ENCODE results near the gene AMBP. TPM values are rescaled to one million over a fixed set of nuclear protein-coding genes. Genes with fewer than 3 reads are reported as not detected.

The AMBP gene
- total RNA-seq, 1 donor from 2014 or later, result 1.0 TPM

DNA sequence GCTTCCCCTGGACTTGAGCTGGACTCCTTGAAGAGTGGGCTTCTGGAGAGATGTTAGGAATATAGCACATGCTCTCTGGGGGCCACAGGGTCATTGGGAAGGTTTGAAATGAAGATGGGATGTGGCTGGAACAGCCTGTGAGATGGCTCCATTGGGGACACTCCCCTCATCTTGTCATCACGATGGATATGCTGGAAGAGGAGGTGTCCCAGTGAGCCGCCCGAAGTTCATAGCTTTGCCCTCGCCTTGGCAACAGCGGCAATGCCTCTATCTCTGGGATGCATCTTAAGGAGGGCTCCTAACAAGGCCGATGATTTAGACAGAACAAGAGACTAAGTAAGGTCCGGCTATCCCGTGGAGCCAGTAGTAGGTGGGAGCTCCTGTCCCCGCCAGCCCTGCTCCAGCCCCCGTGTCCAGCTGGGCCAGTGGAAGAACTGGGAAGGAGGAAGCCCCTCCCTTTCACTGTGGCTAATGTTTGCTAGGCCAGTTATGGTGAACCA lies 23.9 kb downstream of the AMBP start:
- ATAC-seq, result no peak
- H3K27me3 ChIP-seq (ENCODE audit: low read depth), result no peaks in the 10 kb centered on the region
- H3K9me3 ChIP-seq, result no peaks in the 10 kb centered on the region
- no peak overlapping the region for H3K27ac ChIP-seq
- no peak for DNase-seq
- peaks cover 13% of the 10 kb centered on the region for H3K36me3 ChIP-seq
- intact Hi-C loops (cut with DNase I), result no loop called here
- H3K4me1 ChIP-seq, result no peaks in the 10 kb centered on the region
- no peak overlapping the region for H3K4me3 ChIP-seq
- TF ChIP-seq, protein P1, sequence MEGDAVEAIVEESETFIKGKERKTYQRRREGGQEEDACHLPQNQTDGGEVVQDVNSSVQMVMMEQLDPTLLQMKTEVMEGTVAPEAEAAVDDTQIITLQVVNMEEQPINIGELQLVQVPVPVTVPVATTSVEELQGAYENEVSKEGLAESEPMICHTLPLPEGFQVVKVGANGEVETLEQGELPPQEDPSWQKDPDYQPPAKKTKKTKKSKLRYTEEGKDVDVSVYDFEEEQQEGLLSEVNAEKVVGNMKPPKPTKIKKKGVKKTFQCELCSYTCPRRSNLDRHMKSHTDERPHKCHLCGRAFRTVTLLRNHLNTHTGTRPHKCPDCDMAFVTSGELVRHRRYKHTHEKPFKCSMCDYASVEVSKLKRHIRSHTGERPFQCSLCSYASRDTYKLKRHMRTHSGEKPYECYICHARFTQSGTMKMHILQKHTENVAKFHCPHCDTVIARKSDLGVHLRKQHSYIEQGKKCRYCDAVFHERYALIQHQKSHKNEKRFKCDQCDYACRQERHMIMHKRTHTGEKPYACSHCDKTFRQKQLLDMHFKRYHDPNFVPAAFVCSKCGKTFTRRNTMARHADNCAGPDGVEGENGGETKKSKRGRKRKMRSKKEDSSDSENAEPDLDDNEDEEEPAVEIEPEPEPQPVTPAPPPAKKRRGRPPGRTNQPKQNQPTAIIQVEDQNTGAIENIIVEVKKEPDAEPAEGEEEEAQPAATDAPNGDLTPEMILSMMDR (IDR thresholded peaks at IDR 0.05), result no peak

DNA sequence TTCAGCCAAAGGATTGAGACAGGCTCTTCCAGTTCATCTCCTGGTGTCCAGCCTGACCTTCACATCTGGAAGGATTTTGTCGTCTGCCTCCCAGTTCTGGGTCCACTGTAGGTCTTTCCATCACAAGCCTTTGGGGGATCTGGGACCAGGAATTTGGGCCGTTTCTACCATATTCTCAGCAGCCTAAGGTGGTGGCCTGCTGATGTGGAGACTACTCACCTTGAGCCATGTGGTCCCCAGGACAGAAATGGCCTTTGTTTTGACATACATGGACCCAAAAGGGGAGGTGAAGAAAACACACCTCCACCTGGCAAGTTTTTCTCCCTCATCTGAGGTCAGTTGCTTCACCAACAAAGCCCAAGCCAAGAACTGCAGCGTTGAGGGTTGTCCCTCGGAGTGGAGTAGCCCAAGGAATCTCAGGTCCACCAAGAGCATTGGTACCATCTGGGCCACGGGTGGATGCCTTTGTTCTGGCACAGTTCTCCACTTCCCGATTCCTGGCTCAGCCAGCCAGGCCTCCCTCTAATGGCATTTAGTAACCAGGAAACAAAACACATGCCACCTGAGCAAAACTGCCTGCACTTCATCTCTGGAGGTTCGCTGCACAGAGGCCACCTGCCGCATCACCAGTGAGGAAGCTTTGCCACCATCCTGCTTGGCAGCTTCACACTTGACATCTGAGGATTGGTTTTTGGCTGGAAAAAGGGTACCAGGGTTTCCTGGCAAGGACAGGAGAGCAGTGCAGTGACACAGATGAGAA lies 24.7 kb downstream of the AMBP start:
- no peak for DNase-seq
- H3K4me1 ChIP-seq, result no peaks in the 10 kb centered on the region
- intact Hi-C loops (cut with DNase I), result no loop called here
- ATAC-seq, result no peak
- no peaks in the 10 kb centered on the region for H3K27me3 ChIP-seq (ENCODE audit: low read depth)
- H3K9me3 ChIP-seq, result no peaks in the 10 kb centered on the region
- H3K27ac ChIP-seq, result no peak overlapping the region
- TF ChIP-seq, protein P1 (IDR thresholded peaks at IDR 0.05), result no peak
- H3K36me3 ChIP-seq, result peaks cover 22% of the 10 kb centered on the region
- no peak overlapping the region for H3K4me3 ChIP-seq

DNA sequence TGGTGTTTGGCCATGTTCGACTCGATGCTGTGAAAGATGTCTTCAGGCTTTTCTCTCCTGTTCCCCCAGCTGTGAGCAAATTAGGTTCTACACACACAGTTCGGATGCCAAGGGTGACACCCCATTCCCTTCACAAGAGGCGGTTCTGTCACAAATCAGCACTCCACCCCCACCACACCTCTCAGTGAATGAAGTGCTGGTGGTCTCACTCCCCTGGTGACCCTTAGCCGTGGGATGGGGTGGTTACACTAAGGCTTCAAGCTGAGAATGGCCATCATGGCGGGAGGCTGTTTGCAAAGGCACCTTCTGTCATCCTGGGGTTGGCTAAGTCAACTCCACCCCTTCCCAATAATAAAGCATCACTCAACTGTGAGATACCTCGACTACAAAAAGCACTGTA lies 26.4 kb downstream of the AMBP start:
- Histone ChIP-seq H3K9me3 (no peaks in the 10 kb centered on the region), H3K4me1 (no peaks in the 10 kb centered on the region), H3K27me3 (ENCODE audit: low read depth) (no peaks in the 10 kb centered on the region), H3K4me3 (no peak overlapping the region), H3K27ac (no peak overlapping the region), H3K36me3 (peaks cover 25% of the 10 kb centered on the region)
- TF ChIP-seq, protein P1 (IDR thresholded peaks at IDR 0.05), result no peak
- intact Hi-C loops (cut with DNase I), result no loop called here
- ATAC-seq (no peak), DNase-seq (no peak)

DNA sequence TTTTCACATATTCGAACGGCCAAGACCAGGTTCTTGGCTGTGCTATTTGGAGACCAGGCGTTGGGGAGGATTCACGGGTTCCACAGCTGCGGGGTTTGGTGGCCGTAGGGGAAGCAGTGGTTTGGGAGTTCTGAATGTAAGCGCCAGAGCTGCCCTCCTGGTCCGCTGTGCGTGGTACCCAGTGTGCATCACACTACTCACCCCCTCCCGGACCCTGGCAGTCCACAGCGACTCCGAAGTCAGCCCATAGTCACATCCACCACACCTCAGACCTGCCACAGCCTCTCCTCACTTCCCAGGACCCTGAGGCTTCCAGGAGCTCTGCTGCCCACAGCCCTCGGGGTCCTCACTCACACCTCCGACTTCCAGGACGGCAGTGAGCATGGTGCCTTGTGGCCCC lies 26.8 kb downstream of the AMBP start:
- H3K36me3 ChIP-seq, result peaks cover 25% of the 10 kb centered on the region
- H3K9me3 ChIP-seq, result no peaks in the 10 kb centered on the region
- no peaks in the 10 kb centered on the region for H3K4me1 ChIP-seq
- DNase-seq (no peak), ATAC-seq (no peak)
- H3K27me3 ChIP-seq (ENCODE audit: low read depth), result no peaks in the 10 kb centered on the region
- TF ChIP-seq, protein P1 (IDR thresholded peaks at IDR 0.05), result no peak
- intact Hi-C loops (cut with DNase I), result no loop called here
- H3K27ac ChIP-seq, result no peak overlapping the region
- no peak overlapping the region for H3K4me3 ChIP-seq

DNA sequence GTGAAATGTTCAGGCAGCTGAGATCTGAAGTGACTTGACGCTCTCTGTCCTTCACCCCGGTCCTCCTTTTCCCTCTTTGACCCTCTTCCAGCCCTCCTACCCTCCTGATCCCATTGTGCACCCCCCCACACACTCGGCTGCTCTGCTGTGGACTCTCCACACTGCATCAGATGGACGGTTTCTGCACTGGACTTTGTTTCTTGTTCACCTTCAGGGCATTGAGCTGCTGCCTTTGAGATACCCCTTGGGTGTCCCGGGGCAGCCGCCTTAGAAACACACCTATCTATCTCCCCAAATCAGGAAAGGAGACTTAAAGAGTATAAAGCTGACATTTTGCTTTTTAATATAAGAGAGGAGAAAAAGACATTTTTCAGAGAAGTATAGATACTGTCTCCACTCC lies 27.5 kb downstream of the AMBP start:
- no peaks in the 10 kb centered on the region for H3K4me1 ChIP-seq
- no peak overlapping the region for H3K27ac ChIP-seq
- H3K4me3 ChIP-seq, result no peak overlapping the region
- intact Hi-C loops (cut with DNase I), result no loop called here
- no peak for DNase-seq
- ATAC-seq, result no peak
- H3K9me3 ChIP-seq, result no peaks in the 10 kb centered on the region
- TF ChIP-seq, protein P1 (IDR thresholded peaks at IDR 0.05), result no peak
- H3K27me3 ChIP-seq (ENCODE audit: low read depth), result no peaks in the 10 kb centered on the region
- peaks cover 25% of the 10 kb centered on the region for H3K36me3 ChIP-seq
